ENCODE results near the gene SOX5.

DNA sequence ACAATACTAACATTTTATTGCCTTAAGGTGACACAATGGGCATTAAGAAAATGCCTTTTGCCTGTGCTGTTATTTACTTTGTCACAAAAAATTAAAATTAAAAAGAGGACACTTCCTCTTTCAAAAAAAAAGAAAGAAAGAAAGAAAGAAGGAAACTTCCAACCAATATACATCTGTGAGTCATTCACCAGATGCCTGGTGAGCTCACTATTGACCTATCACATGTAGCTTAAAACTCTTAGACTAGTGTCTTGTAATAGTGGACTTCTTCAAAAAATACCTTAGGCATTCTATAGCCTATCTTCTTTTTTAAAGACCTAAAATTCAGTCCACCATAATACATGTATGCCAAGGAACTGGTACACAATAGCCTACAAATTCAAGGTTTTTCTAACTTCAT is 4.9 kb upstream of the SOX5 start:
- TF ChIP-seq SUZ12 (IDR thresholded peaks at IDR 0.05): no peak
- no peak for TF ChIP-seq BHLHE40 (IDR thresholded peaks at IDR 0.05; ENCODE audit: borderline replicate concordance)
- no peak for TF ChIP-seq FOXM1 (IDR thresholded peaks at IDR 0.05; ENCODE audit: borderline replicate concordance)
- no peak for TF ChIP-seq FOXA1 (IDR thresholded peaks at IDR 0.05)
- TF ChIP-seq TARDBP (IDR thresholded peaks at IDR 0.05): no peak
- TF ChIP-seq SP1 (IDR thresholded peaks at IDR 0.05): no peak
- no peak for TF ChIP-seq ELF4 (IDR thresholded peaks at IDR 0.05)
- no peak for TF ChIP-seq FOXK2 (IDR thresholded peaks at IDR 0.05)
- no peak for TF ChIP-seq NFRKB (IDR thresholded peaks at IDR 0.05)
- no peak for TF ChIP-seq HDGF (IDR thresholded peaks at IDR 0.05; ENCODE audit: borderline replicate concordance)
- no peak for TF ChIP-seq ZNF384 (IDR thresholded peaks at IDR 0.05)
- TF ChIP-seq ARNT (IDR thresholded peaks at IDR 0.05): no peak
- no peak for TF ChIP-seq LEF1 (IDR thresholded peaks at IDR 0.05; ENCODE audit: borderline replicate concordance)
